ENCODE data around the gene POLN.

Gene POLN

DNA sequence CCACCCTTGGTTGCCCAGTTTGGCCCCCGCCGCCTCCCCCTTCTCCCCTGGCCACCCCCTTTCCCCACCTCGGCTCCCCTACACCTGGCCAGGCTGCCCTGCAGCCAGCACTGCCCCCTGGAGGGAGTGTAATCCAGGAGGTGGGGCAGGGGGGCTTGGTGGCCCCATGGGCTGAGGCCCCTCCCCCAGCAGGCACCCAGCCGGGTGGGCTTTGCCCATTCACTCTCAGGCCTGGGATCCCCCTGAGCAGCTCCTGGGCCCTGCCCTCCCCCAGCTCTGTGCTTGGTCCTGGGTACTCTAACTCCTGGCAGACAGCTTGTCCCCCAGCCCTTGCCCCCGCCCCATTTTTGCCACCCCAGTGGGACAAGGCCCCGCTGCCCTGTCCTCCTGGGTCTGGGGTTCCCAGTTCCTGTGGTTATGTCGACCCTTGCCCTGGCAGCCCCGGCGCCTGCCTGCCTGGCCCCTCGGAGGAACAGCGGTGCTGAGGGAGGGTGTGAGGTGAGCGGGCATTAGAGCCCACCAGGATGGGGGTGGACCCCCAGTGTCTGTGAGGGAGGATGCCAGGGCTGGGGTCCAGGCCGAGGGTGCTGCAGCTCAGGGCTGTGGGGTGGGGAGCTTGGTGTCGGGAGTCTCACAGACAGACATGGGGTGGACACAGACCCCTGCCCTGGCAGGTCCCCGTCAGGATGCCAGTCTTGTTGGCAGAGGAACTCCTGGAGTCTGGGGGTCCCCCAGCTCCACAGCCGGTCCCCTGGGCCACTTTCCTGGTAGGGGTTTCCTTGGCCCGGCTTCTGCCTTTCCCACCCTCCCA, 172.6 kb downstream of the POLN start:
- no peak for DNase-seq (ENCODE audit: low spot score)

GRCh38 chr4:2068566-2068965, 173.4 kb downstream of the POLN start:
- no peak for DNase-seq (ENCODE audit: low spot score)

DNA sequence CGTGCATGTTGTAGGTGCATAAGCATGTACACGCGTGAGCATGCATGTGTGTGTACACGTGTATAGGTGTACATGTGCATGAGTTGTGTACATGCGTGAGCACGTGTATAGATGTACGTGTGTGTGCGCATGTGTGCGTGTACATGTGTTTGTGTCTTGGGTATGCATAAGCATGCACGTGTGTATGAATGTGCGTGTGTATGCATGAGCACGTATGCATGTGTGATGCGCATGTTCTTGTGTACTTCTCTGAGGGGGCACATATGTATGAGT, 173.8 kb downstream of the POLN start:
- DNase-seq (ENCODE audit: low spot score), result no peak

DNA sequence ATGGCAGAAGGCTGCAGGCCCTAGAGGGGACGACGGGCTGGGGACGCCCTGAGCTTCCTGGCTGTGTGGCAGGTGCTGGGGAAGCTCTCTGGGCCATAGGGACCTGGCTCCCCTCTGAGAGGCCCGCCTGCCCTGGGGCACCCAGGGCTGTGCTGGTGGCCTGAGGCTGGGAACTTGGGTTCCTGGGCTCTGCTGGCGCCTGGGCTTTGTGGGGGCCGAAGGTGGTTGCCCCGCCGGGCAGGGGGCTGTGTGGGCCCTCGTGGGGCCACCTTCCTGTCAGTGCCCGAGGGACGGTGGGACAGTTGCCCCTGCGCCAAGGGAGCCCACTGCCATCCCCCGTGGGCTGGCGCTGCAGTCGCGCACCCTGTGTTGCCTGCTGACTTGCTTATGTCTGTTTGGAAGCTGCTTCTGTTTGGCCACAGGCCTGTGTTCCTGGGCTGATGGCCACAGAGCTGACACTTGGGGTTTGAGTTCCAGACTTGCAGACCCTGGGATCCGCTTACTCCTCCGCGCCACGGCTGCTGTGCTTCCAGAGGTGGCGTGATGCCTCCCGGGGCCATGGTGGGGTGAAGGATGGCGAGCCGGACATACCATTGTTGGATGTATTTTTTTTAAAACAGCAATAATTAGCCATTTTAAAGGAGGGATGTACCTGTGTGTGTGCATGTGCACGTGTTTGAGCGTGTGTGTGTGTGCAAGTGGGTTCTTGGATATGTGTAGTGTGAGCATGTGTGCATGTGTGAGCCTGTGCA, 174.3 kb downstream of the POLN start:
- DNase-seq (ENCODE audit: low spot score), result no peak

GRCh38 chr4:2066571-2067445, 175.1 kb downstream of the POLN start:
- DNase-seq (ENCODE audit: low spot score), result no peak

- DNase-seq (ENCODE audit: low spot score), result no peak
Observed at GRCh38 chr4:2066011-2066551, 175.8 kb downstream of the POLN start.

DNA sequence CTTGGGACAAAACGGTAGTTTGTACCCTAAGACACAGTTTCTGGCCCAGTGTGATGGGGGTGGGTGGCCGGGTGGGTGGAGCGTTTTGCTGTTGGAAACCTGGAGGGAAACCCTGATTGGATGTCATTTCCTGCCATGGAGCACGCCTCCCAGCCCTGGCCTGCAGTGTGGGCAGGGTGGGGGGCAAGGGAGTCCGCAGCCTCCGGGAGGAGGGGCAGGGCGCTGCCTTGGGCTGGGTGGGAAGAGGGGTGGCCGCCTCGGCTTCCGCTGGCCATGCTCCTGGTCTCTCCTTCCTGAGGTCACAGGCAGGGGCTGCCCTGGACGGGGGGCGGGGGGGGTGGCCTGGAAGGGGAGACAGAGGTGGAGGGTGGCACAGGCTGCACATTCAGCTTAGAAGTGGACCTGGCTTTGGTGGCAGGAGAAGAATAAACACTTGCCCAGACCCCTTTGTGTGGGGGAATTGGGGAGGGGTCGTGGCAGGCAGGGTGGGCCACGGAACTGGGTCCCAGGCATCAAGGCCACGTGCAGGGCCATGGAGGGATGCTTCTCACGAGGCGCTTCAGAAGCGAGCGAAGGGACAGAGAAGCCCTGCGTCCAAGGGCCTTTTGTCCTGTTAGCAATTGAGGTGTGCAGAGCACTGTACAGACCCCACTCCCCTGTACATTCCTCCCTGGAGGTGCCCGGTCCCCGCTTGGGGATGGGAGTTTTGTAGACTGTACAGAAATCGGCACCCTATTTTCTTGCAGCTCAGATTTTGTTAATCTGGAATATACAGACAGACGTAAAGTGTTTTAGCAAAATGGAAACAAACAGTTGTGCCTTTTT, 176.6 kb downstream of the POLN start:
- DNase-seq (ENCODE audit: low spot score), result no peak

GRCh38 chr4:2064276-2064991, 177.5 kb downstream of the POLN start:
- DNase-seq (ENCODE audit: low spot score), result no peak

GRCh38 chr4:2063557-2064275, 178.2 kb downstream of the POLN start:
- DNase-seq (ENCODE audit: low spot score), result no peak

DNA sequence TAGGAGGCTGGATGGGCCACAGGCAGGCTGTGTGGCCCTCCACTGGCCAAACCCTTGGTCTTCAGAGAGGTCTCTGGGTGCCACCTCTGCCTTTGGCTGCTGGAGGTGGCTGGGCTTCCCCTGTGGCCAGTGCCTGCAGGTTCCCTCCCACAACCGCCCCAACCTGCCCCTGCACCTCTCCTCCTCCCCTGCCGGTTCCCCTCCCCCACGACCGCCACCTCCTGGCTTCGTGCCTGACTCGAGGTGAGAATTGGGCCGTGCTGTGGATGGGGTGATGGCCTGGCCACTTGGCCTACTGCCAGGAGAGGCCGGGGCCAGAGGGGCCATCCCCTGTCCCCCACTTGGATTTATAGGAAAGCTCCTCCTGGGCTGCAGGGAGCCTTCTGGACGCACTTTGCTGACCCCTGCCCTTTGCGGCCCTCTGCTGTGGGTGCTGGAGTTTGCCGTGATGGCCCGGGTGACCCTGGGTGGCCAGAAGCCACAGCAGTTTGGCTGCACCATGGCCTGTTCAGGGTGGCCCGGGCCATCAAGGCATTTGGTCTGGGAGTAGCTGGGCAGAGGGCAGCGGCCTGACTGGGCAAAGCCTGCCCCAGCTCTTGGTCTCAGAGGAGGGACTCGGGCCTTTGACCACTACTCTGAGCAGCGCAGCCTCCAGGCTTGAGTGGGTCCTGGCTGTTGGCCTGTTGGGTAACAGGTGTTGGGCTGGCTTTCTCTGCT, 179.0 kb downstream of the POLN start:
- DNase-seq (ENCODE audit: low spot score), result no peak

DNA sequence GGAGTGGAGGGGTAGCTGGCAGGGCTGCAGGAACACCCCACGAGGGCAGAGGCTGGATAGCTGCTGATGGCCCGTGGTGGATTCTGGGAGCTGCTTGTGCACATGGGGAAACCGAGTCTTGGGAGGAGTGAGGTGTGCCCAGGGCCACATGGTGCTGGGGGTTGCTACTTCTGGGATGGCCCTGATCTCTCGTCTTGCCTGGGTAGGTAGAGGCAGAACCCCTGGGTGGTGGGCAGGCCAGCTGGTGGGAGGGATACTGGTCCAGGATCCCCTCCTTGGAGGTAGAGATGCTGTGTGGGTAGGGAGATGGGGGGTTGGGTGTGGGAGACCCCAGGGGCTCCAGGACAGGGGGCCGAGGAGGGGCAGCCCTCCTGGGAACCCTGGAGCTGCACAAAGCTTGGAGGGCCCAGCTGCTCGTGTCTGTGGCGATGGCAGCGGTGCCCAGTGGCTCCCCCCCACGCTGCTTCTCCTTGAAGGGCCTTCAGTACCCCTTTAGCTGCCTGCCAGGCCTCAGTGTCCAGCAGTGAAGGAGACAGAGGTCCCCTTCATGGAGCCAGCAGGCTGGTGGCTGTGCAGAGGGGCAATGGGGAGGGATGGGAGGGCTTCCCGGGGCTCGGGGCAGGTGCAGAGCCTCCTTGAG, 179.6 kb downstream of the POLN start:
- no peak for DNase-seq (ENCODE audit: low spot score)

DNA sequence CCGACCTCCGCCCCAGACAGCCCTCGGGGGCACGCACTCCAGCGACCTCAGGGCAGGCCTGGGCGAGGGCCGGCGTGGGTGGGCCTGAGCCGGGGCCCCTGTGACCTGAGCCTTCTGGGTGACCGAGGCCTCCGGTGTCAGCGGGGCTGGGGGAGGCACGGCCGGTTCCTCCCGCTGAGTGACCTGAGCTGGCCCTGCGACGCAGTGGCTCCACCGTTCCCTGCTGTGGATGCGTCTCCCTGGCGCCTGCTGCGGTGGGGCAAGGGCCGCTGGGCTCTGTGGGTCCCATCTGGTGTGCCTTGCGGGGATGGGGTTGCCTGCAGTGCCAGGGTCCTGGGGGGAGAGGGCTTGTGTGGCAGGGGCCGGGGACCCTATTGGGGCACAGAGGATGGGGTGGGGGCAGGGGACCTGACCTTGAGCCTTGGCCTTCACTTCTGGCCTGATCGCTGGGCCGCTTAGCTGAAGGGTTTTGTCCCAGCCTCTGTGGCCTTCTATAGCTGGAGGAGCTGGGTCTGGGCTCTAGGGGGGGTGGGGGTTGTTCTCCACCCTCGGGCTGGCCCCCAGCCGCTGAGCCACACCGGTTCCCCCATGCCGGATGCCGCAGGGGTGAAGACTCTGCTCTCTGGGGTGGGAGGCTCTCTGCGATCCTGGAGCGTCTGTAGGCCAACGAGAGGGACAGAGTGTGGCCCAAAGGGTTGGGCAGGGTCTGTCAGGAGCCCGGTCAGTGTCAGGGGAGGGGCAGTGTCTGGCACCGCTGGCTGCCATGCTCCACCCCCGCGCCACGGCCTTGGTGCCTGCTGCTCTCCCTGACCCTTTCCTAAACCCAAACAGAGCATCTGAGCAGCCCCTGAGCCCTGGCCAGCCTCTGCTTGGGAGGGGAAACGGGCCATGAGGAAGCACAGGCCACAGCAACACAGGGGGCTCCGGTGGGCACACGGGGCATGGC, 180.5 kb downstream of the POLN start:
- no peak for DNase-seq (ENCODE audit: low spot score)

DNA sequence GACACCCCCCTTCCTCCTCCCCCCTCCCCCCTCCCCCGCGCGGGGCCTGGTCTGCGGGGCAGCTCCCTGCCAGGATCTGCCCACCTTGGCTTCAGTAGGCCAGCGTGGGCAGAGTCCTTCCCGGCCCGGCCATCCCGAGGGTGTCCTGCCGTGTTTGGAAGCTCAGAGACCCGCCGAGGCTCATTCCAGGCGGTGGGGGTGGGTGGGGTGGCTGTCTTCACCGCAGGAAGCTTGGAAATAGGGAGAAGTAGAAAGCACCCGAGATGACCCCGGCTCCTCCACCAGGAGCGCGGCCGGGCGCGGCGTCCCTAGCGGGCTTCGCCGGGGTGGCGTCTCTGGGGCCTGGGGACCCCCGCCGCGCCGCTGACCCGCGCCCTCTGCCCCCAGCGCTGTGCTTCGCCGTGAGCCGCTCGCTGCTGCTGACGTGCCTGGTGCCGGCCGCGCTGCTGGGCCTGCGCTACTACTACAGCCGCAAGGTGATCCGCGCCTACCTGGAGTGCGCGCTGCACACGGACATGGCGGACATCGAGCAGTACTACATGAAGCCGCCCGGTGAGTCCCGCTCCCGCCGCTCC, 181.2 kb downstream of the POLN start:
- no peak for DNase-seq (ENCODE audit: low spot score)

DNA sequence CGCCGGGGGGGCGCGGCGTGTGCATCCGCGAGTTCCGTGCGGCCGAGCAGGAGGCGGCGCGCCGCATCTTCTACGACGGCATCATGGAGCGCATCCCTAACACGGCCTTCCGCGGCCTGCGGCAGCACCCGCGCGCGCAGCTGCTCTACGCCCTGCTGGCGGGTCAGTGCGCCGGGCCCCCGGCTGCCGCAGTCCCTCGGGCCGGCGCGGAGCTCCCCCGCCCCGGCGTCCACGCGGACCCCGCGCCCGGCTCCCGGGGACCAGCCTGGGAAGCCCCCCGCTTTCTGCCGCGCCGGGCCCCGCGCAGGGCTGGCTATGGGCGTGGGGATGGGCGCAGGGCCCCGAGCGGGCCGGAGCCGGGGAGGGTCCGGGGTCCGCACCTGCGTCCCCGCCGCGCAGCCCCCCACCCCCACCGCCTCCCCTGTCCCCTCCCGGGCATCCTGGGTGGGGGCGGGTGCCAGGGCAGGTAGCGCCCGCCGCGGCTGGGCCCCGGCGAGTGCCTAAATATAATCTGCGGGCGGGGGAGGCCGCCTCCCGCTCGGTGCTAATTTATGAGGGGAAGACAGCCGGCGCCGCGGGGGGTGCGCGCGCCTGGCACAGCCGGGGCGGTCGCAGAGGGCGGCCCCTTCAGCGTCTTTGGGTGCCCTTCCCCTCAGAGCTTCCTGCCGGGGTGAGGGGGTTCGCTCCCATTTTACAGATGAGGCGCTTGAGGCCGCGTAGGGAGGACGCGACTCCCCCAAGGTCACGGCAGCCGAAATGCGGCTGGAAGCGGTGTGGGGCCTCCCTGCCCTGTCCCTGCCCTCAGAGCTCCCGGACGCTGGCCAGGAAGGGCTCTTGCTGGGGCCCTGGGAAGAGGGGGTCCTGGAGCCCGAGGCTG, 182.0 kb downstream of the POLN start:
- DNase-seq (ENCODE audit: low spot score), result no peak

GRCh38 chr4:2059046-2059725, 182.7 kb downstream of the POLN start, which contains the start of gene NAT8L:
Gene NAT8L, plus strand, starts transcription at chr4:2059327. Its CDS starts 185 bp downstream, at chr4:2059512.
- DNase-seq (ENCODE audit: low spot score), result no peak

Measured in HuH-7 (cell line).